ENCODE data around the gene SMIM27.
"Not testable (repeated sequence)": the region's sequence is repeated elsewhere in the genome, so short reads cannot be mapped to it uniquely, and the experiment has no call there.

The SMIM27 gene

GRCh38 chr9:32552172-32552872 is at the start of gene SMIM27, which contains the start of gene TOPORS:
TSS of gene SMIM27 (plus strand) at chr9:32552327. CDS start at chr9:32552435, 108 bp downstream.
TSS of gene TOPORS (minus strand) at chr9:32552586. CDS start at chr9:32552436, 150 bp downstream.
- Histone ChIP-seq H3K9me3 (ENCODE audit: control insufficient read depth, insufficient read depth, low read length) (no peaks in the 10 kb centered on the region), H3K27me3 (ENCODE audit: control insufficient read depth, insufficient read depth, low read length) (no peaks in the 10 kb centered on the region), H3K4me3 (ENCODE audit: low read depth, low read length) (peak within 1 kb of the TSS; percentile 98), H3K9ac (ENCODE audit: low read depth, low read length) (peak within 1 kb of the TSS; percentile 98), H3K36me3 (ENCODE audit: control insufficient read depth, insufficient read depth, low read length) (peaks cover 16% of the 10 kb centered on the region), H3K4me1 (ENCODE audit: control insufficient read depth, insufficient read depth, low read length) (peaks cover 5% of the 10 kb centered on the region; the same call in 1 of the 2 replicates), H3K27ac (ENCODE audit: low read depth, low read length) (peak within 1 kb of the TSS; percentile 100)

GRCh38 chr9:32502464-32502863 is 49.7 kb upstream of the SMIM27 start:
- Histone ChIP-seq H3K27ac (ENCODE audit: low read depth, low read length) (no peak overlapping the region), H3K4me1 (ENCODE audit: control insufficient read depth, insufficient read depth, low read length) (peaks cover 8% of the 10 kb centered on the region; the same call in 1 of the 2 replicates), H3K27me3 (ENCODE audit: control insufficient read depth, insufficient read depth, low read length) (no peaks in the 10 kb centered on the region), H3K9me3 (ENCODE audit: control insufficient read depth, insufficient read depth, low read length) (no peaks in the 10 kb centered on the region), H3K9ac (ENCODE audit: low read depth, low read length) (no peak overlapping the region), H3K36me3 (ENCODE audit: control insufficient read depth, insufficient read depth, low read length) (peaks cover 4% of the 10 kb centered on the region; the same call in 1 of the 2 replicates), H3K4me3 (ENCODE audit: low read depth, low read length) (no peak overlapping the region)

GRCh38 chr9:32503008-32503407 is 49.1 kb upstream of the SMIM27 start:
- Histone ChIP-seq H3K27me3 (ENCODE audit: control insufficient read depth, insufficient read depth, low read length) (no peaks in the 10 kb centered on the region), H3K9ac (ENCODE audit: low read depth, low read length) (no peak overlapping the region), H3K4me1 (ENCODE audit: control insufficient read depth, insufficient read depth, low read length) (peaks cover 8% of the 10 kb centered on the region; the same call in 1 of the 2 replicates), H3K9me3 (ENCODE audit: control insufficient read depth, insufficient read depth, low read length) (no peaks in the 10 kb centered on the region), H3K4me3 (ENCODE audit: low read depth, low read length) (no peak overlapping the region), H3K36me3 (ENCODE audit: control insufficient read depth, insufficient read depth, low read length) (peaks cover 4% of the 10 kb centered on the region; the same call in 1 of the 2 replicates), H3K27ac (ENCODE audit: low read depth, low read length) (peak overlapping the region; percentile 32)

- Histone ChIP-seq H3K27ac (ENCODE audit: low read depth, low read length) (no peak overlapping the region), H3K9me3 (ENCODE audit: control insufficient read depth, insufficient read depth, low read length) (no peaks in the 10 kb centered on the region), H3K36me3 (ENCODE audit: control insufficient read depth, insufficient read depth, low read length) (no peaks in the 10 kb centered on the region), H3K27me3 (ENCODE audit: control insufficient read depth, insufficient read depth, low read length) (no peaks in the 10 kb centered on the region), H3K9ac (ENCODE audit: low read depth, low read length) (no peak overlapping the region), H3K4me1 (ENCODE audit: control insufficient read depth, insufficient read depth, low read length) (peaks cover 8% of the 10 kb centered on the region; the same call in 1 of the 2 replicates), H3K4me3 (ENCODE audit: low read depth, low read length) (no peak overlapping the region)
Observed at GRCh38 chr9:32508728-32509127, 43.4 kb upstream of the SMIM27 start.

GRCh38 chr9:32516241-32516640 is 35.9 kb upstream of the SMIM27 start:
- H3K4me1 ChIP-seq (ENCODE audit: control insufficient read depth, insufficient read depth, low read length) = no peaks in the 10 kb centered on the region
- H3K27ac ChIP-seq (ENCODE audit: low read depth, low read length) = no peak overlapping the region
- H3K9me3 ChIP-seq (ENCODE audit: control insufficient read depth, insufficient read depth, low read length) = peaks cover 45% of the 10 kb centered on the region
- H3K4me3 ChIP-seq (ENCODE audit: low read depth, low read length) = no peak overlapping the region
- H3K27me3 ChIP-seq (ENCODE audit: control insufficient read depth, insufficient read depth, low read length) = no peaks in the 10 kb centered on the region
- H3K36me3 ChIP-seq (ENCODE audit: control insufficient read depth, insufficient read depth, low read length) = no peaks in the 10 kb centered on the region
- no peak overlapping the region for H3K9ac ChIP-seq (ENCODE audit: low read depth, low read length)

GRCh38 chr9:32518276-32518675 is 33.9 kb upstream of the SMIM27 start:
- Histone ChIP-seq H3K9me3 (ENCODE audit: control insufficient read depth, insufficient read depth, low read length) (peaks cover 53% of the 10 kb centered on the region), H3K27me3 (ENCODE audit: control insufficient read depth, insufficient read depth, low read length) (no peaks in the 10 kb centered on the region), H3K9ac (ENCODE audit: low read depth, low read length) (no peak overlapping the region), H3K4me1 (ENCODE audit: control insufficient read depth, insufficient read depth, low read length) (no peaks in the 10 kb centered on the region), H3K36me3 (ENCODE audit: control insufficient read depth, insufficient read depth, low read length) (peaks cover 3% of the 10 kb centered on the region; the same call in 1 of the 2 replicates), H3K4me3 (ENCODE audit: low read depth, low read length) (no peak overlapping the region), H3K27ac (ENCODE audit: low read depth, low read length) (no peak overlapping the region)

- Histone ChIP-seq H3K4me1 (ENCODE audit: control insufficient read depth, insufficient read depth, low read length) (peaks cover 16% of the 10 kb centered on the region), H3K27ac (ENCODE audit: low read depth, low read length) (no peak overlapping the region), H3K27me3 (ENCODE audit: control insufficient read depth, insufficient read depth, low read length) (no peaks in the 10 kb centered on the region), H3K9ac (ENCODE audit: low read depth, low read length) (no peak overlapping the region), H3K4me3 (ENCODE audit: low read depth, low read length) (no peak overlapping the region), H3K36me3 (ENCODE audit: control insufficient read depth, insufficient read depth, low read length) (peaks cover 3% of the 10 kb centered on the region; the same call in 1 of the 2 replicates), H3K9me3 (ENCODE audit: control insufficient read depth, insufficient read depth, low read length) (peaks cover 25% of the 10 kb centered on the region)
Observed at GRCh38 chr9:32523910-32524309, 28.2 kb upstream of the SMIM27 start.

GRCh38 chr9:32524558-32524891 is 27.6 kb upstream of the SMIM27 start:
- H3K27me3 ChIP-seq (ENCODE audit: control insufficient read depth, insufficient read depth, low read length); H3K27ac ChIP-seq (ENCODE audit: low read depth, low read length); H3K36me3 ChIP-seq (ENCODE audit: control insufficient read depth, insufficient read depth, low read length); H3K9ac ChIP-seq (ENCODE audit: low read depth, low read length): not testable (repeated sequence)
- H3K4me1 ChIP-seq (ENCODE audit: control insufficient read depth, insufficient read depth, low read length) = peaks cover 16% of the 10 kb centered on the region
- peak overlapping the region; percentile 82; the same call in 1 of the 2 replicates for H3K4me3 ChIP-seq (ENCODE audit: low read depth, low read length)
- peaks cover 19% of the 10 kb centered on the region for H3K9me3 ChIP-seq (ENCODE audit: control insufficient read depth, insufficient read depth, low read length)

GRCh38 chr9:32524892-32525708 is 27.0 kb upstream of the SMIM27 start:
- H3K27ac ChIP-seq (ENCODE audit: low read depth, low read length) = no peak overlapping the region

GRCh38 chr9:32525709-32526030 is 26.5 kb upstream of the SMIM27 start:
- Histone ChIP-seq H3K36me3 (ENCODE audit: control insufficient read depth, insufficient read depth, low read length) (peaks cover 3% of the 10 kb centered on the region; the same call in 1 of the 2 replicates), H3K4me1 (ENCODE audit: control insufficient read depth, insufficient read depth, low read length) (peaks cover 16% of the 10 kb centered on the region), H3K9me3 (ENCODE audit: control insufficient read depth, insufficient read depth, low read length) (peaks cover 10% of the 10 kb centered on the region), H3K4me3 (ENCODE audit: low read depth, low read length) (peak overlapping the region; percentile 82), H3K27ac (ENCODE audit: low read depth, low read length) (peak overlapping the region; percentile 52), H3K9ac (ENCODE audit: low read depth, low read length) (peak overlapping the region; percentile 69), H3K27me3 (ENCODE audit: control insufficient read depth, insufficient read depth, low read length) (no peaks in the 10 kb centered on the region)

More at GRCh38 chr9:32524892-32525708, 27.0 kb upstream of the SMIM27 start:
- peaks cover 3% of the 10 kb centered on the region; the same call in 1 of the 2 replicates for H3K36me3 ChIP-seq (ENCODE audit: control insufficient read depth, insufficient read depth, low read length)
- H3K9me3 ChIP-seq (ENCODE audit: control insufficient read depth, insufficient read depth, low read length) = peaks cover 13% of the 10 kb centered on the region
- H3K27me3 ChIP-seq (ENCODE audit: control insufficient read depth, insufficient read depth, low read length) = no peaks in the 10 kb centered on the region
- H3K4me3 ChIP-seq (ENCODE audit: low read depth, low read length) = peak overlapping the region; percentile 82
- peak overlapping the region; percentile 69; the same call in 1 of the 2 replicates for H3K9ac ChIP-seq (ENCODE audit: low read depth, low read length)
- peaks cover 16% of the 10 kb centered on the region for H3K4me1 ChIP-seq (ENCODE audit: control insufficient read depth, insufficient read depth, low read length)

All from HUES48 (cell line).